Coronary artery (tissue), 2 donors: ENCODE measurements around the gene SPATA13.
"Not testable (repeated sequence)": the region's sequence is repeated elsewhere in the genome, so short reads cannot be mapped to it uniquely, and the experiment has no call there.

ENCODE experiments used
- DNase-seq: peaks from one replicate; pipeline ENCODE4 v3.0.0-alpha.2; 2017; ENCODE audit warnings: low spot score
- H3K27ac ChIP-seq, 2 donors: fragments of 200-600 bp; sonication (generic); one replicate each; pipeline ENCODE4 v1.5.1; 2016 to 2019
- H3K4me3 ChIP-seq: fragments of 200-600 bp; sonication (generic); 2 replicates; pipeline ENCODE4 v1.5.1; 2016; ENCODE audit warnings: mild to moderate bottlenecking, moderate library complexity
- CTCF ChIP-seq: fragments of 200-600 bp; sonication (generic); IDR thresholded peaks from one replicate; pipeline ENCODE4 v1.5.1; 2019; ENCODE audit warnings: antibody characterized with exemption

SPATA13 gene

GRCh38 chr13:24338721-24339120 lies 178.2 kb downstream of the SPATA13 start:
- no peak for DNase-seq
- no peak overlapping the region for H3K4me3 ChIP-seq
- no peak for TF ChIP-seq CTCF
- no peak overlapping the region for H3K27ac ChIP-seq

- TF ChIP-seq CTCF = no peak
- H3K27ac ChIP-seq = no peak overlapping the region
- H3K4me3 ChIP-seq = no peak overlapping the region
- no peak for DNase-seq
Observed at GRCh38 chr13:24339937-24340607, 179.6 kb downstream of the SPATA13 start.

- no peak for TF ChIP-seq CTCF
- Histone ChIP-seq H3K4me3 (no peak overlapping the region), H3K27ac (no peak overlapping the region)
- DNase-seq = no peak
Observed at GRCh38 chr13:24340608-24340955, 180.1 kb downstream of the SPATA13 start.

GRCh38 chr13:24341439-24341838 lies 180.9 kb downstream of the SPATA13 start:
- Histone ChIP-seq H3K4me3 (no peak overlapping the region), H3K27ac (no peak overlapping the region)
- TF ChIP-seq CTCF = no peak
- no peak for DNase-seq

- no peak for DNase-seq
- H3K27ac ChIP-seq = no peak overlapping the region
- TF ChIP-seq CTCF = no peak
- H3K4me3 ChIP-seq = no peak overlapping the region
Observed at GRCh38 chr13:24348385-24348784, 187.9 kb downstream of the SPATA13 start.

GRCh38 chr13:24348797-24349515 lies 188.4 kb downstream of the SPATA13 start:
- H3K27ac ChIP-seq = no peak overlapping the region
- DNase-seq = no peak
- no peak overlapping the region for H3K4me3 ChIP-seq
- TF ChIP-seq CTCF = no peak

- not testable (repeated sequence) for H3K27ac ChIP-seq, H3K4me3 ChIP-seq, DNase-seq
Observed at GRCh38 chr13:24349778-24350664, 189.5 kb downstream of the SPATA13 start.
